BJ (cell line): ENCODE data around the gene MAD2L1. TPM values are rescaled to one million over a fixed set of nuclear protein-coding genes. Genes with fewer than 3 reads are reported as not detected.

Experiments used
- CTCF ChIA-PET: fragments of 350-600 bp; formaldehyde crosslinking; extraction: SDS; loops from one replicate; lab custom pipeline; 2021; ENCODE audit warnings: antibody characterized with exemption, inconsistent platforms; lab: Yijun Ruan, JAX
- POLR2A ChIA-PET: fragments of 300-600 bp; sonication (Branson Sonifier 250); formaldehyde crosslinking; extraction: SDS; loops from one replicate; lab custom pipeline; 2021; ENCODE audit warnings: antibody characterized with exemption; lab: Charles Lee
- DNase-seq: peaks from one replicate; pipeline ENCODE4 v3.0.0-alpha.2; 2011; ENCODE audit warnings: low read depth
- H3K27me3 ChIP-seq: 2 replicates; pipeline ENCODE4 v1.6.0; 2011; ENCODE audit warnings: low read length; ENCODE audit not compliant: control insufficient read depth, insufficient read depth
- H3K36me3 ChIP-seq: 2 replicates; pipeline ENCODE4 v1.5.1; 2011; ENCODE audit warnings: low read length; ENCODE audit not compliant: control insufficient read depth, insufficient read depth
- H3K4me3 ChIP-seq: 2 replicates; pipeline ENCODE4 v1.5.1; 2011; ENCODE audit warnings: low read depth, mild to moderate bottlenecking, control low read depth, low read length
- CTCF ChIP-seq: IDR thresholded peaks from 2 replicates; pipeline ENCODE4 v1.5.1; 2011; ENCODE audit warnings: low read depth, mild to moderate bottlenecking, control low read depth, inconsistent platforms, low read length, moderate library complexity; ENCODE audit not compliant: insufficient read depth
- polyA plus RNA-seq: library from polyadenylated mRNA; depleted of rRNA; stranded (reverse); fragments of >200 nt; gene quantifications from 2 replicates; pipeline ENCODE4 v1.2.3, GENCODE V29; 2011

The MAD2L1 gene
- polyA plus RNA-seq, 1 experiment: 27.0 TPM

GRCh38 chr4:120081726-120082125 is 15.1 kb upstream of the MAD2L1 start:
- ChIA-PET POLR2A (interaction anchor here (0.6 to 0.7 kb wide), 2 partner anchors 1067 to 1193 kb away, joined by 4 to 8 read pairs; no protein-coding TSS in a partner anchor), CTCF (no interaction called here)
- Histone ChIP-seq H3K36me3 (no peaks in the 10 kb centered on the region), H3K27me3 (no peaks in the 10 kb centered on the region), H3K4me3 (no peak overlapping the region)
- no peak for TF ChIP-seq CTCF
- DNase-seq: no peak

GRCh38 chr4:120080533-120080932 is 13.9 kb upstream of the MAD2L1 start:
- H3K36me3 ChIP-seq: no peaks in the 10 kb centered on the region
- no peaks in the 10 kb centered on the region for H3K27me3 ChIP-seq
- POLR2A ChIA-PET: no interaction called here
- TF ChIP-seq CTCF: no peak
- H3K4me3 ChIP-seq: no peak overlapping the region
- no peak for DNase-seq
- CTCF ChIA-PET: interaction anchor here (0.7 to 1.7 kb wide), 2 partner anchors 10 to 1033 kb away, joined by 3 to 11 read pairs; no protein-coding TSS in a partner anchor

- CTCF ChIA-PET: interaction anchor here (1.7 kb wide), 1 partner anchor 9 kb away, joined by 11 read pairs; no protein-coding TSS in a partner anchor
- DNase-seq: no peak
- Histone ChIP-seq H3K36me3 (no peaks in the 10 kb centered on the region), H3K4me3 (no peak overlapping the region), H3K27me3 (no peaks in the 10 kb centered on the region)
- POLR2A ChIA-PET: no interaction called here
- TF ChIP-seq CTCF: no peak
Measured at GRCh38 chr4:120079839-120080520, 13.3 kb upstream of the MAD2L1 start.

- POLR2A ChIA-PET: interaction anchor here (0.7 kb wide), 1 partner anchor 238 kb away, joined by 5 read pairs; no protein-coding TSS in a partner anchor
Measured at GRCh38 chr4:120078216-120078615, 11.6 kb upstream of the MAD2L1 start.

More at GRCh38 chr4:120078216-120078615, 11.6 kb upstream of the MAD2L1 start:
- Histone ChIP-seq H3K27me3 (no peaks in the 10 kb centered on the region), H3K4me3 (no peak overlapping the region), H3K36me3 (no peaks in the 10 kb centered on the region)
- DNase-seq: no peak
- CTCF ChIA-PET: interaction anchor here (0.6 to 1.4 kb wide), 3 partner anchors 20 to 899 kb away, joined by 3 read pairs; no protein-coding TSS in a partner anchor
- no peak for TF ChIP-seq CTCF
